H1 (cell line): ENCODE data around the gene SLCO4A1. TPM values are rescaled to one million over a fixed set of nuclear protein-coding genes. Genes with fewer than 3 reads are reported as not detected.

Experiments used
- CTCF ChIA-PET: fragments of 300-600 bp; sonication (Branson Sonifier 250); formaldehyde crosslinking; loops from one replicate; lab custom pipeline; 2021; ENCODE audit not compliant: partially characterized antibody; lab: Charles Lee
- POLR2A ChIA-PET: fragments of 300-600 bp; sonication (Branson Sonifier 250); formaldehyde crosslinking; loops from one replicate; lab custom pipeline; 2021; ENCODE audit warnings: inconsistent platforms; ENCODE audit not compliant: partially characterized antibody; lab: Charles Lee
- DNase-seq, 2 experiments: peaks; one replicate each; pipeline versions ENCODE4 v3.0.0 to v3.0.0-alpha.2; 2010 to 2022; ENCODE audit warnings: low spot score in 2 of 2, low read depth in 1 of 2, mixed read lengths in 1 of 2
- FAIRE-seq: peaks from 2 replicates; lab custom pipeline; 2011; peaks lifted over from hg19 to GRCh38; lab: Jason Lieb, UNC
- H2AFZ ChIP-seq: 2 replicates; pipeline ENCODE4 v1.8.1; 2012; ENCODE audit warnings: low read length, inconsistent platforms
- H2AK5ac ChIP-seq: 2 replicates; pipeline ENCODE4 v1.6.1; 2013; ENCODE audit warnings: low read depth, low read length
- H2BK120ac ChIP-seq: replicated peaks from 2 replicates; pipeline ENCODE3; 2013; ENCODE audit warnings: low read depth, low read length, inconsistent platforms
- H2BK12ac ChIP-seq: 2 replicates; pipeline ENCODE4 v1.6.1; 2013; ENCODE audit warnings: low read depth, low read length
- H2BK15ac ChIP-seq: 2 replicates; pipeline ENCODE4 v1.6.1; 2013; ENCODE audit warnings: low read length
- H2BK20ac ChIP-seq: 2 replicates; pipeline ENCODE4 v1.6.1; 2013; ENCODE audit warnings: low read length
- H2BK5ac ChIP-seq: 2 replicates; pipeline ENCODE4 v1.6.1; 2013; ENCODE audit warnings: low read depth, low read length
- H3K14ac ChIP-seq: 2 replicates; pipeline ENCODE4 v1.6.1; 2013; ENCODE audit warnings: inconsistent platforms; ENCODE audit not compliant: insufficient read length
- H3K18ac ChIP-seq: 2 replicates; pipeline ENCODE4 v1.6.1; 2013; ENCODE audit warnings: low read length; ENCODE audit errors: extremely low read depth
- H3K23ac ChIP-seq: 2 replicates; pipeline ENCODE4 v1.6.1; 2013; ENCODE audit warnings: inconsistent platforms; ENCODE audit not compliant: insufficient read length
- H3K23me2 ChIP-seq: 2 replicates; pipeline ENCODE4 v1.6.1; 2013; ENCODE audit warnings: low read depth, low read length
- H3K27ac ChIP-seq: 2 replicates; pipeline ENCODE4 v1.6.1; 2011; ENCODE audit warnings: low read depth, low read length, inconsistent platforms
- H3K27me3 ChIP-seq, 4 experiments: replicated peaks in 1 of 4; 1 replicate in 1 of 4; 2 replicates in 3 of 4; pipeline versions ENCODE4 v1.6.1 to v1.8.1; 2011 to 2013; ENCODE audit warnings: low read length in 3 of 4, mild to moderate bottlenecking in 3 of 4, inconsistent platforms in 2 of 4, mixed read lengths in 2 of 4, moderate library complexity in 1 of 4; ENCODE audit not compliant: control insufficient read depth in 3 of 4, insufficient read depth in 3 of 4; ENCODE audit errors: extremely low read depth in 1 of 4
- H3K36me3 ChIP-seq, 4 experiments: 2 replicates each; pipeline versions ENCODE4 v1.6.1 to v1.8.1; 2011 to 2013; ENCODE audit warnings: mild to moderate bottlenecking in 4 of 4, low read length in 3 of 4, moderate library complexity in 2 of 4, control low read depth in 1 of 4, inconsistent platforms in 1 of 4; ENCODE audit not compliant: insufficient read depth in 4 of 4, control insufficient read depth in 2 of 4
- H3K4ac ChIP-seq: replicated peaks from 2 replicates; pipeline ENCODE3; 2013; ENCODE audit warnings: low read length, low read depth, mixed read lengths, inconsistent platforms; ENCODE audit not compliant: insufficient read length
- H3K4me1 ChIP-seq, 4 experiments: replicated peaks in 1 of 4; 1 replicate in 1 of 4; 2 replicates in 3 of 4; pipeline versions ENCODE4 v1.6.1 to v1.8.1; 2011 to 2013; ENCODE audit warnings: low read length in 3 of 4, inconsistent platforms in 2 of 4, mixed read lengths in 1 of 4; ENCODE audit not compliant: insufficient read depth in 4 of 4, control insufficient read depth in 3 of 4
- H3K4me2 ChIP-seq, 2 experiments: 2 replicates each; pipeline versions ENCODE4 v1.6.1 to v1.8.1; 2011 to 2013; ENCODE audit warnings: low read depth in 2 of 2, low read length in 2 of 2, control low read depth in 1 of 2, inconsistent platforms in 1 of 2, mild to moderate bottlenecking in 1 of 2; ENCODE audit not compliant: insufficient read depth in 1 of 2
- H3K4me3 ChIP-seq, 4 experiments: fragments of 200-600, 300-600 bp in 1 of 4; sonication (generic), shearing (Covaris generic), sonication (Bioruptor Twin) in 1 of 4; 2 replicates each; pipeline versions ENCODE4 v1.5.1 to v1.8.1; 2011 to 2016; ENCODE audit warnings: low read length in 4 of 4, low read depth in 3 of 4, control low read depth in 2 of 4, inconsistent platforms in 2 of 4, mild to moderate bottlenecking in 2 of 4, mixed read lengths in 1 of 4, moderate library complexity in 1 of 4; ENCODE audit not compliant: insufficient read depth in 2 of 4; ENCODE audit errors: extremely low read depth in 1 of 4
- H3K56ac ChIP-seq: replicated peaks from 2 replicates; pipeline ENCODE3; 2013; ENCODE audit warnings: low read depth, mild to moderate bottlenecking, mixed read lengths, low read length, inconsistent platforms; ENCODE audit not compliant: insufficient read length
- H3K79me1 ChIP-seq: 2 replicates; pipeline ENCODE4 v1.6.1; 2013; ENCODE audit warnings: low read depth, low read length, control low read depth
- H3K79me2 ChIP-seq, 2 experiments: 2 replicates each; pipeline versions ENCODE4 v1.6.1 to v1.8.1; 2012 to 2013; ENCODE audit warnings: low read length in 2 of 2, mild to moderate bottlenecking in 2 of 2, inconsistent platforms in 1 of 2; ENCODE audit not compliant: insufficient read depth in 2 of 2, control insufficient read depth in 1 of 2
- H3K9ac ChIP-seq, 4 experiments: replicated peaks in 1 of 4; 1 replicate in 1 of 4; 2 replicates in 3 of 4; pipeline versions ENCODE4 v1.6.1 to v1.8.1; 2011 to 2013; ENCODE audit warnings: low read depth in 3 of 4, low read length in 3 of 4, control low read depth in 2 of 4, mild to moderate bottlenecking in 2 of 4, moderate library complexity in 2 of 4, inconsistent platforms in 1 of 4; ENCODE audit errors: extremely low read depth in 1 of 4
- H3K9me3 ChIP-seq, 2 experiments: 2 replicates each; pipeline versions ENCODE4 v1.6.1 to v1.8.1; 2012 to 2013; ENCODE audit warnings: mild to moderate bottlenecking in 2 of 2, moderate library complexity in 2 of 2, control low read depth in 1 of 2, inconsistent platforms in 1 of 2, low read depth in 1 of 2, low read length in 1 of 2, mixed read lengths in 1 of 2; ENCODE audit not compliant: insufficient read depth in 2 of 2
- H4K20me1 ChIP-seq, 2 experiments: replicated peaks in 1 of 2; 2 replicates each; pipeline versions ENCODE3 to v1.8.1; 2011 to 2013; ENCODE audit warnings: inconsistent platforms in 2 of 2, low read length in 2 of 2, mild to moderate bottlenecking in 1 of 2; ENCODE audit not compliant: insufficient read depth in 2 of 2, control insufficient read depth in 1 of 2
- H4K5ac ChIP-seq: 2 replicates; pipeline ENCODE4 v1.6.1; 2013; ENCODE audit warnings: low read length, low read depth, mixed read lengths, inconsistent platforms; ENCODE audit not compliant: insufficient read length
- H4K8ac ChIP-seq: 2 replicates; pipeline ENCODE4 v1.8.0; 2013; ENCODE audit warnings: mild to moderate bottlenecking, moderate library complexity, low read length, inconsistent platforms; ENCODE audit not compliant: insufficient read depth; ENCODE audit errors: extremely low read depth
- H4K91ac ChIP-seq: replicated peaks from 2 replicates; pipeline ENCODE3; 2013; ENCODE audit warnings: low read length, mixed read lengths, inconsistent platforms; ENCODE audit not compliant: insufficient read length
- GTF2F1 ChIP-seq: IDR thresholded peaks from 2 replicates; pipeline ENCODE4 v1.6.1; 2012; ENCODE audit warnings: low read depth, low read length, improper control_type of control experiment, borderline replicate concordance
- WGBS, 2 experiments: shearing (Covaris generic) in 1 of 2; methylation state at CpG; one replicate each; pipeline versions ENCODE4 v1.1.6 to v1.1.7; 2013 to 2015; ENCODE audit warnings: low lambda C conversion rate in 2 of 2, mixed read lengths in 2 of 2, inconsistent platforms in 1 of 2, low coverage in 1 of 2, missing lambda C conversion rate in 1 of 2; ENCODE audit not compliant: insufficient replicate concordance in 2 of 2, insufficient coverage in 1 of 2, insufficient read length in 1 of 2; ENCODE audit errors: extremely low coverage in 1 of 2, missing lambda C conversion rate in 1 of 2; 5-methylcytosine and 5-hydroxymethylcytosine counted together
- polyA plus RNA-seq, 7 experiments: library from polyadenylated mRNA; depleted of rRNA in 3 of 7; stranded (reverse) in 5 of 7; unstranded in 2 of 7; fragments of >200 nt in 5 of 7; fragments of 200-250 nt in 2 of 7; gene quantifications; 1 replicate in 5 of 7; 2 replicates in 1 of 7; 4 replicates in 1 of 7; pipeline versions ENCODE4 v1.2.1 to v1.2.3, GENCODE V29; 2011 to 2013; ENCODE audit warnings: missing spikeins in 2 of 7, mixed read lengths in 2 of 7
- total RNA-seq: library from RNA; stranded (reverse); fragmentation: NEBNext Ultra II Directional; extraction: Animal tissue kit (Norgen Biotek cat#: 25700); gene quantifications from 2 replicates; pipeline ENCODE4 v1.2.1, GENCODE V29; 2021

Gene SLCO4A1
- total and polyA plus RNA-seq, 2 of the 8 experiments (the other 6 are each of a cell fraction or from before 2014, with no cell fraction given), result 10.5 to 18.5 TPM

DNA sequence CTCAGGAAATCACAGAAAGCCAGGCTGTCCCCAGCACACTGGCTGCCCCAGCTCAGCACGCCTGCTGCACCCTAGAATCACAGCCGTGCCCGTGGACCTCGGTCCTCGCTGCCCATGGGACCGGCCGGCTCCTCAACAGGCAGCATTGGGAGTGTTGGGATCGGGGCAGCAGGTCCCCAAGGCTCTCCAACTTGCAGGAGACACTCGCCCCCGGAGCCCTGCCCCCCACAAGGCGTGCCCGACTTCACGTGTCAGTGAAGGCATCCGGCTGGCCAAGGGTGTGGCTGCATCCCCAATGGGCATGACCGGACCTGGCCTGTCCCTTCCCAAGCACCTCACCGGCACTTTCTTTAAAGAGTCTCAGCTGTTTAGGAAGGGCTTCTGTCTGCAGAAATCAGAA is 63.3 kb downstream of the SLCO4A1 start:
- no peak overlapping the region for H4K5ac ChIP-seq
- H2AK5ac ChIP-seq, result no peak overlapping the region
- no peak for FAIRE-seq
- no peak overlapping the region for H3K23ac ChIP-seq
- H3K79me2 ChIP-seq, result no peaks in the 10 kb centered on the region
- peak overlapping the region; percentile 91 for H3K4ac ChIP-seq
- no peak overlapping the region for H3K14ac ChIP-seq
- ChIA-PET POLR2A (no interaction called here), CTCF (interaction anchor here (0.7 to 4.7 kb wide), 13 partner anchors 10 to 165 kb away, joined by 3 to 38 read pairs (median 4); no protein-coding TSS in a partner anchor)
- 92% methylated on average over 16 of the region's 16 CpGs; no CpG with 5 or more reads in 1 of the 2 experiments for WGBS, 2 experiments
- no peak overlapping the region for H4K91ac ChIP-seq
- 0 out of 2 replicates have a peak overlapping the region, but pooled peaks have one; percentile 5 for H2BK5ac ChIP-seq
- H2BK120ac ChIP-seq, result no peak overlapping the region
- H3K36me3 ChIP-seq, result no peaks in the 10 kb centered on the region
- no peak overlapping the region for H3K18ac ChIP-seq
- DNase-seq, result no peak
- no peaks in the 10 kb centered on the region for H3K9me3 ChIP-seq
- H3K56ac ChIP-seq, result no peak overlapping the region
- H3K4me2 ChIP-seq, result no peak overlapping the region
- H3K27ac ChIP-seq, result no peak overlapping the region
- no peak overlapping the region for H2BK20ac ChIP-seq
- no peak overlapping the region for H2AFZ ChIP-seq
- no peak for TF ChIP-seq GTF2F1
- H3K23me2 ChIP-seq, result peaks cover 11% of the 10 kb centered on the region; the same call in 1 of the 2 replicates
- H3K4me3 ChIP-seq, result no peak overlapping the region
- peaks cover 3 to 5% of the 10 kb centered on the region in 2 experiments for H4K20me1 ChIP-seq
- no peaks in the 10 kb centered on the region for H3K79me1 ChIP-seq
- no peak overlapping the region for H4K8ac ChIP-seq
- H3K27me3 ChIP-seq, result peaks cover 22 to 33% (median 28%) of the 10 kb centered on the region in 4 experiments
- no peak overlapping the region for H3K9ac ChIP-seq
- H2BK12ac ChIP-seq, result 0 out of 2 replicates have a peak overlapping the region, but pooled peaks have one; percentile 43
- H3K4me1 ChIP-seq, result peaks cover 0 to 8% (median 7%) of the 10 kb centered on the region in 4 experiments; a peak in 5 of 7 replicates
- no peak overlapping the region for H2BK15ac ChIP-seq
